Neural progenitor cell (in vitro differentiated cells): Measurements from ENCODE around the gene XYLT1. TPM values are rescaled to one million over a fixed set of nuclear protein-coding genes. Genes with fewer than 3 reads are reported as not detected.

Source experiments
- DNase-seq: peaks from one replicate; pipeline ENCODE4 v3.0.0-alpha.2; 2016; ENCODE audit warnings: low spot score
- H2AFZ ChIP-seq: fragments of 200-600 bp; sonication (generic); replicated peaks from 2 replicates; pipeline ENCODE4 v1.6.1; 2016; ENCODE audit warnings: antibody characterized with exemption
- H3F3A ChIP-seq: fragments of 200-600 bp; sonication (generic); 2 replicates; pipeline ENCODE4 v1.6.1; 2016; ENCODE audit warnings: antibody characterized with exemption, low read depth
- H3K27ac ChIP-seq: fragments of 200-600 bp; sonication (generic); 2 replicates; pipeline ENCODE4 v1.5.1; 2016; ENCODE audit warnings: mild to moderate bottlenecking
- H3K27me3 ChIP-seq: fragments of 200-600 bp; sonication (generic); 2 replicates; pipeline ENCODE4 v1.6.1; 2016; ENCODE audit warnings: mild to moderate bottlenecking, moderate library complexity
- H3K36me3 ChIP-seq: fragments of 200-600 bp; sonication (generic); 2 replicates; pipeline ENCODE4 v1.5.1; 2016
- H3K4me1 ChIP-seq: fragments of 200-600 bp; sonication (generic); 2 replicates; pipeline ENCODE4 v1.6.1; 2016; ENCODE audit warnings: mixed run types
- H3K4me2 ChIP-seq: fragments of 200-600 bp; sonication (generic); 2 replicates; pipeline ENCODE4 v1.6.1; 2016
- H3K4me3 ChIP-seq: fragments of 200-600 bp; sonication (generic); 2 replicates; pipeline ENCODE4 v1.5.1; 2016
- H3K79me2 ChIP-seq: fragments of 200-600 bp; sonication (generic); 2 replicates; pipeline ENCODE4 v1.6.1; 2016; ENCODE audit warnings: low read depth
- H3K9ac ChIP-seq: fragments of 200-600 bp; sonication (generic); 2 replicates; pipeline ENCODE4 v1.6.1; 2016
- H3K9me3 ChIP-seq: fragments of 200-600 bp; sonication (generic); 2 replicates; pipeline ENCODE4 v1.5.1; 2016; ENCODE audit warnings: low read depth
- H4K20me1 ChIP-seq: fragments of 200-600 bp; sonication (generic); 2 replicates; pipeline ENCODE4 v1.6.1; 2016; ENCODE audit warnings: low read depth
- H3K27ac Mint-ChIP-seq: 3 replicates; pipeline ENCODE4 v1.8.0; 2021; ENCODE audit warnings: mixed read lengths
- H3K27me3 Mint-ChIP-seq: 2 replicates; pipeline ENCODE4 v1.8.0; 2022; ENCODE audit warnings: low read depth, mild to moderate bottlenecking, inconsistent platforms, moderate library complexity, mixed read lengths; ENCODE audit not compliant: insufficient read depth
- H3K36me3 Mint-ChIP-seq: 3 replicates; pipeline ENCODE4 v1.8.0; 2021; ENCODE audit warnings: mixed read lengths
- H3K4me1 Mint-ChIP-seq: 3 replicates; pipeline ENCODE4 v1.8.0; 2021; ENCODE audit warnings: mixed read lengths
- H3K4me3 Mint-ChIP-seq: 3 replicates; pipeline ENCODE4 v1.8.0; 2021; ENCODE audit warnings: mild to moderate bottlenecking, moderate library complexity, mixed read lengths
- H3K9me3 Mint-ChIP-seq: 3 replicates; pipeline ENCODE4 v1.8.0; 2020; ENCODE audit warnings: mixed read lengths
- CTCF ChIP-seq: fragments of 200-600 bp; sonication (generic); IDR thresholded peaks from 2 replicates; pipeline ENCODE4 v1.5.1; 2017; ENCODE audit warnings: antibody characterized with exemption, mild to moderate bottlenecking
- EZH2 ChIP-seq: fragments of 200-600 bp; sonication (generic); IDR thresholded peaks from 2 replicates; pipeline ENCODE4 v1.6.1; 2017; ENCODE audit warnings: antibody characterized with exemption, mild to moderate bottlenecking, moderate library complexity
- EZH2phosphoT487 ChIP-seq: fragments of 200-600 bp; sonication (generic); IDR thresholded peaks from 2 replicates; pipeline ENCODE4 v1.6.1; 2017; ENCODE audit warnings: antibody characterized with exemption
- total RNA-seq: library from RNA; depleted of rRNA; stranded (reverse); fragments of >200 nt; gene quantifications from 2 replicates; pipeline ENCODE4 v1.2.3, GENCODE V29; 2015; ENCODE audit warnings: low replicate concordance

Gene XYLT1
- total RNA-seq, 1 donor from 2014 or later = 5.9 TPM

- Histone ChIP-seq H3K27me3 (no peaks in the 10 kb centered on the region), H3K27ac (no peak overlapping the region), H3K79me2 (no peaks in the 10 kb centered on the region), H3K4me3 (no peak overlapping the region), H3K9ac (no peak overlapping the region), H4K20me1 (no peaks in the 10 kb centered on the region), H3K4me1 (peaks cover 8% of the 10 kb centered on the region), H3K4me2 (no peak overlapping the region), H3K36me3 (no peaks in the 10 kb centered on the region), H3F3A (no peaks in the 10 kb centered on the region), H3K9me3 (no peaks in the 10 kb centered on the region), H2AFZ (no peak overlapping the region)
- peaks cover 13% of the 10 kb centered on the region for H3K9me3 Mint-ChIP-seq
- H3K27me3 Mint-ChIP-seq = peaks cover 4% of the 10 kb centered on the region
- no peak for DNase-seq
- TF ChIP-seq CTCF = no peak
- no peak for TF ChIP-seq EZH2phosphoT487
- TF ChIP-seq EZH2 = no peak
- no peak overlapping the region for H3K27ac Mint-ChIP-seq
- H3K4me1 Mint-ChIP-seq = no peaks in the 10 kb centered on the region
- no peak overlapping the region for H3K4me3 Mint-ChIP-seq
- H3K36me3 Mint-ChIP-seq = peaks cover 3% of the 10 kb centered on the region
Observed at GRCh38 chr16:17503331-17503730, 32.6 kb upstream of the XYLT1 start.

GRCh38 chr16:17501321-17501720, 30.6 kb upstream of the XYLT1 start:
- peaks cover 5% of the 10 kb centered on the region for H3K9me3 Mint-ChIP-seq
- Histone ChIP-seq H3K27ac (no peak overlapping the region), H3K4me1 (peaks cover 8% of the 10 kb centered on the region), H3K9me3 (no peaks in the 10 kb centered on the region), H3K9ac (no peak overlapping the region), H3K4me2 (no peak overlapping the region), H3K27me3 (no peaks in the 10 kb centered on the region), H3K36me3 (no peaks in the 10 kb centered on the region), H3K79me2 (no peaks in the 10 kb centered on the region), H2AFZ (no peak overlapping the region), H3F3A (no peaks in the 10 kb centered on the region), H3K4me3 (no peak overlapping the region), H4K20me1 (no peaks in the 10 kb centered on the region)
- peaks cover 3% of the 10 kb centered on the region for H3K36me3 Mint-ChIP-seq
- H3K4me3 Mint-ChIP-seq = no peak overlapping the region
- H3K27me3 Mint-ChIP-seq = peaks cover 2% of the 10 kb centered on the region
- no peaks in the 10 kb centered on the region for H3K4me1 Mint-ChIP-seq
- TF ChIP-seq CTCF = no peak
- TF ChIP-seq EZH2phosphoT487 = no peak
- TF ChIP-seq EZH2 = no peak
- H3K27ac Mint-ChIP-seq = no peak overlapping the region
- no peak for DNase-seq

- no peaks in the 10 kb centered on the region for H3K27me3 ChIP-seq
- H3K9me3 Mint-ChIP-seq = peaks cover 5% of the 10 kb centered on the region
- H3K79me2 ChIP-seq = no peaks in the 10 kb centered on the region
- peaks cover 8% of the 10 kb centered on the region for H3K4me1 ChIP-seq
- H3K36me3 Mint-ChIP-seq = peaks cover 3% of the 10 kb centered on the region
- no peak for DNase-seq
- no peak overlapping the region for H2AFZ ChIP-seq
- no peaks in the 10 kb centered on the region for H4K20me1 ChIP-seq
- H3K27ac Mint-ChIP-seq = no peak overlapping the region
- H3K9me3 ChIP-seq = no peaks in the 10 kb centered on the region
- no peak overlapping the region for H3K4me3 Mint-ChIP-seq
- TF ChIP-seq CTCF (no peak), EZH2 (no peak), EZH2phosphoT487 (no peak)
- no peak overlapping the region for H3K9ac ChIP-seq
- no peak overlapping the region for H3K27ac ChIP-seq
- no peak overlapping the region for H3K4me3 ChIP-seq
- no peaks in the 10 kb centered on the region for H3K4me1 Mint-ChIP-seq
- H3K4me2 ChIP-seq = no peak overlapping the region
- H3F3A ChIP-seq = no peaks in the 10 kb centered on the region
- peaks cover 3% of the 10 kb centered on the region for H3K27me3 Mint-ChIP-seq
- no peaks in the 10 kb centered on the region for H3K36me3 ChIP-seq
Observed at GRCh38 chr16:17499223-17499902, 28.6 kb upstream of the XYLT1 start.
